ENCODE results near the gene CDKN2A. TPM values are rescaled to one million over a fixed set of nuclear protein-coding genes. Genes with fewer than 3 reads are reported as not detected.

Gene CDKN2A
- total RNA-seq, 1 donor from 2014 or later = 71.6 TPM

DNA sequence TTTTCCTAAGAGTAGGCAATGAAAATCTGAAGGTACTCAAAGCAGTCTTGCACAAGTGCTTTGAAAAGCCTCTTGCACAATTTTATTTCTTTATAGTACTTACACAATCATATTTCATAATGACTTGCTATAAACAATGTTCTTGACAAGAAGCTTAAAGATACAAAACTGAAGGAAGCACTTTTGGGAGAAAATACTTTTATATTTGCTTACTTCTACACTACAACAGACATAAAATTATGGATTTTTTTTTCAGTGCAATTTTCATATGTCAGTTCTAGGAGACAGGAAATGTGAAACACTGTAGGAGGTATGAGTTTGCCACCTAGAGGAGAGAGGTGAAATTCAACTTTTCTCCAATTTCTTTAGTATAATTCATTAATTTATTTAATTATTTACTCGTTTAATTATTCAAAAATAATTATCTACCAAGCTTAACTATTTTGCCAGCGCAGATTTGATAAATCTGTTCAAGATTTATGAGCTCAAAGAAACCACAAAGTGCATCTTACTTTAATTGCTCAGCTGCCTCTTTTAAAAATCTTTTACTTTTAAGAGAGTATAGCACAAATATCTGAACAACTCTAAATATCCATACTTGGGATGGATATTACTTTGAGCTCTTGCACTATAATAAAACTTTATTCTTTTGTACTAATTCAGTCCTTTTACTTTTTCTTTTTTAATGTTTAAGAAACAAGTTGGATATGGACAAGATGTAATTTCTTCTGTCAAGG is 43.9 kb upstream of the CDKN2A start:
- no peak overlapping the region for H3K4me3 Mint-ChIP-seq (ENCODE audit: unreplicated experiment)
- Histone ChIP-seq H3K36me3 (ENCODE audit: insufficient read depth, low read length) (no peaks in the 10 kb centered on the region), H3K27me3 (ENCODE audit: insufficient read depth, low read length) (no peaks in the 10 kb centered on the region), H2AFZ (ENCODE audit: low read depth, low read length) (no peak overlapping the region), H3K27ac (ENCODE audit: low read depth, low read length) (no peak overlapping the region), H3K79me2 (ENCODE audit: insufficient read depth, low read length) (no peaks in the 10 kb centered on the region), H4K20me1 (ENCODE audit: insufficient read depth, low read length) (no peaks in the 10 kb centered on the region), H3K4me1 (ENCODE audit: insufficient read depth, low read length) (peaks cover 23% of the 10 kb centered on the region), H3K9me3 (ENCODE audit: insufficient read depth, low read depth, low read length) (no peaks in the 10 kb centered on the region), H3K4me2 (ENCODE audit: low read length) (no peak overlapping the region), H3K9ac (ENCODE audit: low read length) (no peak overlapping the region), H3K4me3 (ENCODE audit: insufficient read depth, low read depth, low read length) (no peak overlapping the region)
- no peaks in the 10 kb centered on the region for H3K9me3 Mint-ChIP-seq (ENCODE audit: unreplicated experiment)
- H3K36me3 Mint-ChIP-seq (ENCODE audit: low read depth, unreplicated experiment) = no peaks in the 10 kb centered on the region
- FAIRE-seq (no peak), DNase-seq (ENCODE audit: low read depth) (no peak)
- TF ChIP-seq EZH2 (IDR thresholded peaks at IDR 0.05; ENCODE audit: insufficient read depth, low read length) (no peak), CTCF (IDR thresholded peaks at IDR 0.05; ENCODE audit: insufficient read depth, low read depth, low read length) (peak; percentile 46)
- H3K27me3 Mint-ChIP-seq (ENCODE audit: low read depth, unreplicated experiment) = no peaks in the 10 kb centered on the region
- H3K4me1 Mint-ChIP-seq (ENCODE audit: low read depth, unreplicated experiment) = peaks cover 43% of the 10 kb centered on the region
- H3K27ac Mint-ChIP-seq (ENCODE audit: unreplicated experiment) = peak overlapping the region; percentile 27

- H2AFZ ChIP-seq (ENCODE audit: low read depth, low read length) = no peak overlapping the region
- H3K9ac ChIP-seq (ENCODE audit: low read length) = no peak overlapping the region
- H3K27me3 ChIP-seq (ENCODE audit: insufficient read depth, low read length) = no peaks in the 10 kb centered on the region
- no peaks in the 10 kb centered on the region for H3K9me3 ChIP-seq (ENCODE audit: insufficient read depth, low read depth, low read length)
- H3K4me3 ChIP-seq (ENCODE audit: insufficient read depth, low read depth, low read length) = no peak overlapping the region
- TF ChIP-seq CTCF (IDR thresholded peaks at IDR 0.05; ENCODE audit: insufficient read depth, low read depth, low read length) (no peak), EZH2 (IDR thresholded peaks at IDR 0.05; ENCODE audit: insufficient read depth, low read length) (no peak)
- no peak for FAIRE-seq
- Mint-ChIP-seq H3K36me3 (ENCODE audit: low read depth, unreplicated experiment) (no peaks in the 10 kb centered on the region), H3K4me3 (ENCODE audit: unreplicated experiment) (no peak overlapping the region), H3K27ac (ENCODE audit: unreplicated experiment) (no peak overlapping the region), H3K27me3 (ENCODE audit: low read depth, unreplicated experiment) (no peaks in the 10 kb centered on the region), H3K9me3 (ENCODE audit: unreplicated experiment) (no peaks in the 10 kb centered on the region), H3K4me1 (ENCODE audit: low read depth, unreplicated experiment) (peaks cover 40% of the 10 kb centered on the region)
- no peaks in the 10 kb centered on the region for H3K36me3 ChIP-seq (ENCODE audit: insufficient read depth, low read length)
- H3K4me1 ChIP-seq (ENCODE audit: insufficient read depth, low read length) = peaks cover 23% of the 10 kb centered on the region
- no peak overlapping the region for H3K27ac ChIP-seq (ENCODE audit: low read depth, low read length)
- H4K20me1 ChIP-seq (ENCODE audit: insufficient read depth, low read length) = no peaks in the 10 kb centered on the region
- H3K4me2 ChIP-seq (ENCODE audit: low read length) = no peak overlapping the region
- DNase-seq (ENCODE audit: low read depth) = no peak
- H3K79me2 ChIP-seq (ENCODE audit: insufficient read depth, low read length) = no peaks in the 10 kb centered on the region
Measured at GRCh38 chr9:22036866-22037626, 42.9 kb upstream of the CDKN2A start.
